ENCODE data around the gene VAV2.

DNA sequence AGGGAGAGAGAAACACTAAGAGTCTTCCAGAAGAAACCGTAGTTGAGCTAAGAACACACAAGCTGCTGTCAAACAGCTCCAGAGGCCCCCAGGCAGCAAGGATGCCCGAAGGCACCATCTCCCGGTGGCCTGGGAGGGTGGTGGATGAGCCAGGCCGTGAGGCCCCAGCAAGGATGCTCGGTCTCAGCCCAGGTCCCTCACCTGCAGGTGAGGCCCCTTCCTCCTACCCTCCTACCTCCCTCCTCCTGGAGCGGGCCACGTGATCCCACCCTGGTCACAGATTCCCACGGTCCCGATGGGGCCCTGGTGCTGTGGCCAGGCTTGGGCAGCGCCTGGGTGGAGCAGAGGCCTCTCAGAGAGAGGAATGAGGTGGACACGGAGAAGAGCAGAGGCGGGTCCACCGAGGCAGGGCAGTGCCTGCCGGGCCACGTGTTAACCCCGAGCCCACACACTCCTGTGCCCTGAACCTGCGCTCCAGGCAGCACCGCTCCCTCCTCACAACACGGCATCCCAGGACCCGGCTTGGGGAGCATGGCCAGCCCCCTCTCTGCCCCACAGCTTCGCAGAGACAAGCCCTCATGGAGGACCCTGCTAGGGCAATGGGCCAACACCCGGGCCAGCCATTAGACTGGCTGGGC, 158.6 kb downstream of the VAV2 start:
- TF ChIP-seq, protein P1, sequence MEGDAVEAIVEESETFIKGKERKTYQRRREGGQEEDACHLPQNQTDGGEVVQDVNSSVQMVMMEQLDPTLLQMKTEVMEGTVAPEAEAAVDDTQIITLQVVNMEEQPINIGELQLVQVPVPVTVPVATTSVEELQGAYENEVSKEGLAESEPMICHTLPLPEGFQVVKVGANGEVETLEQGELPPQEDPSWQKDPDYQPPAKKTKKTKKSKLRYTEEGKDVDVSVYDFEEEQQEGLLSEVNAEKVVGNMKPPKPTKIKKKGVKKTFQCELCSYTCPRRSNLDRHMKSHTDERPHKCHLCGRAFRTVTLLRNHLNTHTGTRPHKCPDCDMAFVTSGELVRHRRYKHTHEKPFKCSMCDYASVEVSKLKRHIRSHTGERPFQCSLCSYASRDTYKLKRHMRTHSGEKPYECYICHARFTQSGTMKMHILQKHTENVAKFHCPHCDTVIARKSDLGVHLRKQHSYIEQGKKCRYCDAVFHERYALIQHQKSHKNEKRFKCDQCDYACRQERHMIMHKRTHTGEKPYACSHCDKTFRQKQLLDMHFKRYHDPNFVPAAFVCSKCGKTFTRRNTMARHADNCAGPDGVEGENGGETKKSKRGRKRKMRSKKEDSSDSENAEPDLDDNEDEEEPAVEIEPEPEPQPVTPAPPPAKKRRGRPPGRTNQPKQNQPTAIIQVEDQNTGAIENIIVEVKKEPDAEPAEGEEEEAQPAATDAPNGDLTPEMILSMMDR (IDR thresholded peaks at IDR 0.05), result no peak
- no peak for TF ChIP-seq POLR2A (IDR thresholded peaks at IDR 0.05)
